WERI-Rb-1 (cell line): ENCODE measurements around the gene AK4.

ENCODE experiments used
- DNase-seq: peaks from one replicate; pipeline ENCODE4 v3.0.0-alpha.2; 2020
- H3K27ac ChIP-seq: fragments of 250-450 bp; sonication (Bioruptor Pico); 2 replicates; pipeline ENCODE4 v1.5.1; 2020; ENCODE audit warnings: mild to moderate bottlenecking, moderate library complexity
- H3K27me3 ChIP-seq: fragments of 250-450 bp; sonication (Bioruptor Pico); 2 replicates; pipeline ENCODE4 v1.5.1; 2021; ENCODE audit warnings: mild to moderate bottlenecking, low read depth, moderate library complexity; ENCODE audit not compliant: insufficient read depth, severe bottlenecking
- H3K36me3 ChIP-seq: fragments of 250-450 bp; sonication (Bioruptor Pico); 2 replicates; pipeline ENCODE4 v1.5.1; 2020; ENCODE audit warnings: mild to moderate bottlenecking, moderate library complexity
- H3K4me3 ChIP-seq: 2 replicates; pipeline ENCODE4 v1.5.1; 2011; ENCODE audit warnings: low read depth, mild to moderate bottlenecking, control low read depth, low read length
- H3K9me3 ChIP-seq: fragments of 250-450 bp; sonication (Bioruptor Pico); 2 replicates; pipeline ENCODE4 v1.5.1; 2021; ENCODE audit warnings: mild to moderate bottlenecking, moderate library complexity; ENCODE audit not compliant: severe bottlenecking
- CTCF ChIP-seq: IDR thresholded peaks from 2 replicates; pipeline ENCODE4 v1.5.1; 2011; ENCODE audit warnings: low read depth, mild to moderate bottlenecking, control low read depth, inconsistent platforms, low read length

AK4 gene

GRCh38 chr1:65189576-65190115 is 41.6 kb downstream of the AK4 start:
- Histone ChIP-seq H3K27me3 (no peaks in the 10 kb centered on the region), H3K27ac (no peak overlapping the region), H3K36me3 (no peaks in the 10 kb centered on the region), H3K9me3 (no peaks in the 10 kb centered on the region), H3K4me3 (no peak overlapping the region)
- no peak for TF ChIP-seq CTCF
- no peak for DNase-seq

GRCh38 chr1:65190229-65190628 is 42.2 kb downstream of the AK4 start:
- no peak for TF ChIP-seq CTCF
- no peak for DNase-seq
- H3K36me3 ChIP-seq, result no peaks in the 10 kb centered on the region

GRCh38 chr1:65193129-65193695 is 45.2 kb downstream of the AK4 start:
- H3K9me3 ChIP-seq, result no peaks in the 10 kb centered on the region
- H3K36me3 ChIP-seq, result no peaks in the 10 kb centered on the region
- no peak overlapping the region for H3K27ac ChIP-seq
- TF ChIP-seq CTCF, result no peak
- no peak overlapping the region for H3K4me3 ChIP-seq
- H3K27me3 ChIP-seq, result no peaks in the 10 kb centered on the region
- DNase-seq, result no peak

More at GRCh38 chr1:65190229-65190628, 42.2 kb downstream of the AK4 start:
- H3K9me3 ChIP-seq, result no peaks in the 10 kb centered on the region
- H3K4me3 ChIP-seq, result no peak overlapping the region
- no peak overlapping the region for H3K27ac ChIP-seq
- no peaks in the 10 kb centered on the region for H3K27me3 ChIP-seq

GRCh38 chr1:65195495-65196417 is 47.8 kb downstream of the AK4 start:
- no peaks in the 10 kb centered on the region for H3K36me3 ChIP-seq
- H3K9me3 ChIP-seq, result no peaks in the 10 kb centered on the region
- no peak for DNase-seq
- no peaks in the 10 kb centered on the region for H3K27me3 ChIP-seq
- H3K27ac ChIP-seq, result no peak overlapping the region
- no peak for TF ChIP-seq CTCF
- no peak overlapping the region for H3K4me3 ChIP-seq

- H3K4me3 ChIP-seq, result no peak overlapping the region
- no peaks in the 10 kb centered on the region for H3K27me3 ChIP-seq
- no peaks in the 10 kb centered on the region for H3K36me3 ChIP-seq
- H3K9me3 ChIP-seq, result no peaks in the 10 kb centered on the region
- no peak for TF ChIP-seq CTCF
- no peak for DNase-seq
- no peak overlapping the region for H3K27ac ChIP-seq
Measured at GRCh38 chr1:65196926-65197325, 48.9 kb downstream of the AK4 start.
